ENCODE results near the gene AGPAT3.

The AGPAT3 gene

DNA sequence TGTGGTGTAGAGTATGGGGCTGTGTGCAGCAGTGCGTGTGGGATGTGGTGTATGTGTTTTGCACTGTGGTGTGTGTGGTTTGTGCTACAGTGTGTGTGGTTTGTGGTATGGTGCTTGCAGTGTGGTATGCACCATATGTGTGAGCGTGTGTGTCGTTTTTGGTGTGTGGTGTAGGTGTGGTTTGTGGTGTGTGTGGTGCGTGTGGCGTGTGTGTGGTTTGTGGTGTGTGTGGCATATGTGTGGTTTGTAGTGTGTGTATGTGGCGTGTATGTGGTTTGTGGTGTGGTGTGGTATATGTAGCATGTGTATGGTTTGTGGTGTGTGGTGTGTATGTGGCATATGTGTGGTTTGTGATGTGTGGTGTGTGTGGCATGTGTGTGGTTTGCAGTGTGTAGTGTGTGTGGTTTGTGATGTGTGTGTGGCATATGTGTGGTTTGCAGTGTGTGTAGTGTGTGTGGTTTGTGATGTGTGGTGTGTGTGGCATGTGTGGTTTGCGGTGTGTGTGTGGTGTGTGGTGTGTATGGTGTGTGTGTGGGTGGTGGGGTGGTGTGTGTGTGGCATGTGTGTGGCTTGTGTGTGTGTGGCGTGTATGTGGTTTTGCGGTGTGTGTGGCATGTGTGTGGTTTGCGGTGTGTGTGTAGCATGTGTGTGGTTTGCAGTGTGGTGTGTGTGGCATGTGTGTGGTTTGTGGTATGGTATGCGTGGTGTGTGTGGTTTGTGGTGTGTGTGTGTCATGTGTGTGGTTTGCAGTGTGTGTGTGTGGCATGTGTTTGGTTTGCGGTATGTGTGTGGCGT lies 93.5 kb downstream of the AGPAT3 start:
- peak; percentile 24 to 38 for DNase-seq

GRCh38 chr21:43959231-43960116 lies 94.5 kb downstream of the AGPAT3 start:
- DNase-seq: no peak

GRCh38 chr21:43961382-43961909 lies 96.4 kb downstream of the AGPAT3 start:
- peak in 1 of 2 experiments; percentile 26 for DNase-seq

- DNase-seq: no peak
Observed at GRCh38 chr21:43965911-43966585, 101.0 kb downstream of the AGPAT3 start.

DNA sequence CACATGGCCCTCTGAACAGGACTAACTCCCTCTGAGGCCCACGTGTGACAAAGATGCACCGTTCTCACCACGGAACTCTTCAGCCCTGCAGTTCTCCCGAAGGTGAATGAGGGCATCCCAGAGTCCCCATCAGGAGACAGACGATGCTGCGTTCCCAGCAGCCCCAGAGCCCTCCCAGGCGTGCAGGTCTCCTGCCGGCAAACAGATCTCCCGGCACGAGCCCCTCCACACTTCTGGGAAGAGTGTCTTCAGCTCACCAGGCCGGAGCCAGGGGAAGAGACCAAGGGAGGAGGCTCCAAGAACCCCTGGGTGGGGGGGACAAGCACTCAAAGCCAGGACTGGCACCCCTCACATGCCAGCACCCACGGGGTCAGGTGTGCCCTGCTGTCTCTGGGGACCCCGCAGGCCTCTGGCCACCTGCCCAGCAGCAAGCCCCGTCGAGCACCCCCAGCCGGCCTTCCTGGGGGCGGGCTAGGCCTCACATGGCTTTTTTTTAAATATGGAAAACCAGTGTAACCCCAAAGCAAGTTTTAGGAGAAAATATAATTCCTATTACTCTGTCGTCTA lies 102.0 kb downstream of the AGPAT3 start:
- no peak for DNase-seq

DNA sequence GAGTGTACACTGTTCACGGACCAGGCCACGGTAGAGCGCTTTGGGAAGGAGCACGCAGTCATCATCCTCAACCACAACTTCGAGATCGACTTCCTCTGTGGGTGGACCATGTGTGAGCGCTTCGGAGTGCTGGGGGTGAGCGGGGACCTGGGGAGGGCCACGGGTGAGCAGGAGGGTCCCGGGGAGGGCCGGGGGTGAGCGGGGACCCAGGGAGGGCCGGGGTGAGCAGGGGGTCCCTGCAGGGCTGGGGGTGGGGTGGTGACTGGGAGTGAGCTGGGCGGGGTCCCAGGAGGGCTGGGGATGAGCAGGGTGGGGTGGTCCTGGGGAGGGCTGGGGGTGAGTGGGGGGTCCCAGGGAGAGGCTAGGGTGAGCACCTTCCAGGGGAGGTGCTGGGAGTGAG lies 103.0 kb downstream of the AGPAT3 start:
- no peak for DNase-seq

DNA sequence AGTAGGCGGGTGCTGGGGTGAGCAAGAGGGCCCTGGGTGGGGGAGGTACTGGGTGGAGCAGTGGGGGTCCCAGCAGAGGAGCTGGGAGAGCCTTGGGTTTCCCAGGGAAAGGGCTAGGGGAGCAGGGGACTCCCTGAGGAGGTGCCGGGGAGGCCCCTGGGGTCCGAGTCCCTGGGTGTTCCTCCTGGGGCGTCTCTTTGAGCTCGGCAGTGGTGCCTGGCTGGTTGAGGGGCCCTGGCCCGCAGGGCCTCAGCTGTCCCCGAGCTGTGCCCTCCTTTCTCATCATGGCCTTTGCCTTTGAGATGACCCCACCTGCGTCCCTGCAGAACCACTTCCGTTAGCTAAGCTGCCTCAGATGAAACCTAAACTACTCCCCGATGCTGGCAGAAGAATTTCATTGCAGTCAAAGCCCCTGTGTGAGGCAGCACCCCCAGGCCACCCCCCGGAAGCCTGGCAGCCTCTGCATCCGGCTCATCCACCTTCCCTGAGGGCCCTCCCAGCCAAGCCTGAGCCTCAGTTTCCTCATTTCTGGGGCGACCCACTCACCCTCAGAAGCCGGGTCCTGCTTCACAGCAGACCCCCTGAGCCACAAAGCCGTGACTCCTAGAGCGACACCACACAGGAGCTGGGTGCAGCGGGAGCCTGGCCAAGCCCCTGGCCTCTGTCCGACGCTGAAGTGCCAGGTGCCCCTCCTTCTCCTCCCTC lies 103.5 kb downstream of the AGPAT3 start:
- DNase-seq: no peak

DNA sequence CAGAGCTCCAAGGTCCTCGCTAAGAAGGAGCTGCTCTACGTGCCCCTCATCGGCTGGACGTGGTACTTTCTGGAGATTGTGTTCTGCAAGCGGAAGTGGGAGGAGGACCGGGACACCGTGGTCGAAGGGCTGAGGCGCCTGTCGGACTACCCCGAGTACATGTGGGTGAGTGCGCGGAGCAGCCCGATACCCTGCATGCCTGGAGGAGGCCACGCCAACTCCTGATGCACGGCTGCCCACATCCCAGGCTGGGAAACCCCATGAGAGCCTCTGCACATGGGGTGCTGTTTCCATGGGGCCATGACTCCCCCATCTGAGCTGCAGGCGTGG lies 104.1 kb downstream of the AGPAT3 start:
- no peak for DNase-seq

DNA sequence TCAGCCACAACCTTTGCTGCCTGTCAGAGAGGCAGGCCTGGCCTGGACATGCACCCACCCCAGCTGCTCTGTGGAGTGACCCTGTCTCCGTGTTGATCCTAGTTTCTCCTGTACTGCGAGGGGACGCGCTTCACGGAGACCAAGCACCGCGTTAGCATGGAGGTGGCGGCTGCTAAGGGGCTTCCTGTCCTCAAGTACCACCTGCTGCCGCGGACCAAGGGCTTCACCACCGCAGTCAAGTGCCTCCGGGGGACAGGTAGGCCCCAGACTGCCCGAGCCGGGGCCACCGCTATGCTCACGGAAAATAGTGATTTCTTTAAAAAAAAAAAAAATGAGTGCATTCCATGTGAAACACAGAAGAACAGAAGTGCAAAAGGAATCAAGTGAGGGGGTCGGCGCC lies 105.5 kb downstream of the AGPAT3 start:
- no peak for DNase-seq

GRCh38 chr21:43971201-43971991 lies 106.4 kb downstream of the AGPAT3 start:
- DNase-seq: no peak

- DNase-seq: no peak
Observed at GRCh38 chr21:43971992-43972255, 106.9 kb downstream of the AGPAT3 start.

DNA sequence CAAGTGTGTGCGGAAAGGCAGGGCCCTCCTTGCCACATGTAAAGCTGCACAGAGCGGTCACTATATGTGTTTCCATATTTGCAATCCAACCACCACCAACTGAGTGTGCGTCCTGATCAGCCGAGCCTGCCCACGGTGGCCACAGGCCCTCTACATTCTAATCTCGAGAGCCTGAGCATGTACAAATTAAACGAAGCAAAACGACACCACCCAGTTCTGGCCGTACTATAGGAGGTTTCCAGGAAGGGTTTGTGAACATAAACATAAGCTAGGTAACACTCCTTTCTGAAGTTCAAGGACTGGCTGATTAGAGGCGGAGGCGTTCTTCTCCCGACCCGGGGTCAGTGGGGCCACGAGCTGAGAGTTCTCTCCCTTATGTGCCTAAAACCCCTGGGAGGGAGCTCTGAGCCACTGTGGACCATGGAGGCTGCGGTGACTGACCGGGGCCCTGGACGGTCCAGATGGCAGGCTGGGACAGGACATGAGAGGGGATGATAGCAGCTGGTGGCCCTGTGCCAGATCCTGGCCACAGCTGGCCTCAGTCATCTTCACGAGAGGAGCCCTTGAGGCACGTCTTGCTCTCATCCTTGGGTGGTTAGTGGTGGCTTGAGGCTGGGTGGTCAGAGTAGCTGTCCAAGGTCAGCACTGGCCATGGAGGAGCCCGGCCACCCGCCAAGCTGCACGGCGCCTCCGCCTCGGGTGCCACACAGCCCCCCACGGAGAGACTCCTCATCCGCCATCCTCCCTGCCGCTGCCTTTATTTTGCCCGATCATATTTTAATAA lies 108.0 kb downstream of the AGPAT3 start:
- no peak for DNase-seq

DNA sequence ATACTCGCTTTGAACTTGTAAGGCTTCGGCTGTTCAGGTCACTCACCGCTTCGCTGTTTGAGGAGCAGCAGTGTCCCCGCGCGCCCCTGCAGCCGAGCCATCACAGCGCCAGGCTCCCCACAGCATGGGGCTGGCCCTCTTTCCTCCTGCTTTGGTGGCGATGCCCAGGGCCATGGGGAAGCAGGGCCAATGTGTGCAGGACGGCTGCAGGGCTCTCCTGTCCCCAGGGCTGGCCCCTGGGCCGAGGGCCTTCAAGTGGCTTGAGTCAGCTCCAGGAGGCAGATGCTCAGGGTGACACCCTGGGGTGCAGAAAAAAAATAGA lies 108.6 kb downstream of the AGPAT3 start:
- no peak for DNase-seq

DNA sequence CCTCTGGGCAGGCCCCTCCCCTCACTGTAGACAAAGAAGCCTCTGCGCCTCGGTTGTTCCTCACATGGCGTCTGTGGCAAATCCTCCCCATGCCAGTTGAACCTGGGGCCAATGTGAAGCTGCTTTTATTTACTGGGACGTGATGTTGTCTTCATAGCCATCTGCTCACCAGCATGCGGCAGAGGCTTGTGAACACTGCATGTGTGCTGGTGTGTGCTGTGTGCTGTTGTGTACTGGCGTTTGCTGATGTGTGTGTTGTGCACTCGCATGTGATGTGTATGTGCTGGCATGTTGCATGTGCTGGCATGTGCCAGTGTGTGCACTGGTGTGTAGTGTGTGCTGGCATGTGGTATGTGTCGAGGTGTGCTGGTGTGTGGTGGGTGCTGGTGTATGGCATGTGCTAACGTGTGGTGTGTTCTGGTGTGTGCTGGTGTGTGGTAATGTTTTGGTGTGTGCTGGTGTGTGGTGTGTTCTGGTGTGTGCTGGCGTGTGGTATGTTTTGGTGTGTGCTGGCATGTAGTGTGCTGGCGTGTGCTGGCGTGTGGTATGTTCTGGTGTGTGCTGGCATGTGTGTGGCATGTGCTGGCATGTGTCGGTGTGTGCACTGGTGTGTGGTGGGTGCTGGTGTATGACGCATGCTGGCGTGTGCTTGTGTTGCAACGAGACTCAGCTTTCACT lies 109.9 kb downstream of the AGPAT3 start:
- DNase-seq: no peak

DNA sequence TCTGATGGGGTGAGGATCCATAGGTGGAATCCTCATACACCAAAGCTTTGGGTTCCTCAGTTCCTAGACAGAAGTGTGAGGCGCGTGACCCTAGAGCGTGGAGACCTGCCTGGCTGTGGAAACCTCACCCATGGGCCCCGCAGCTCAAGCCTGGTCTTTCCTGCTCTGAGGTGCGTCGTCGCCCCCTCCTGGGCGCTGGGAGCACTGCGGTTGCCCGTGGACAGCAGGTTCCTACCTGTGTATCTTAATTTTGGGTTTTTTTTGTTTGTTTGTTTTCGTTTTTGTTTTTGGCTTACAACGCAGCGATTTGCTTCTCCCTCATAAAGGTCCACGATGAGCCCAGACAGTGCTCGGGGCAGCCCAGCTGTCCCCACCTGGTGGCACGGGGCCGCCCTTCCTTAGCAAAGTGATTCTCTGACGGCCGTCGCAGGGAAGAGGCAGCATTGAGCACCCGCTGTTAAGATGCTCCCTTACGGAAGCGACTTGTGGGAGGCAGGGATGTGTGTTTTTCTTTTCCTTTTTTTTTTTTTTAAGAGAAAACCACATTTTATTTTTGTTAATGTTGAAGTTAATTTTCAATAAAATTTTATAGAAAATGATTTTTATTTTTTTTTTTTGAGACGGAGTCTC lies 110.6 kb downstream of the AGPAT3 start:
- peak; percentile 86 to 88 for DNase-seq

GRCh38 chr21:43976661-43977060 lies 111.6 kb downstream of the AGPAT3 start:
- no peak for DNase-seq

DNA sequence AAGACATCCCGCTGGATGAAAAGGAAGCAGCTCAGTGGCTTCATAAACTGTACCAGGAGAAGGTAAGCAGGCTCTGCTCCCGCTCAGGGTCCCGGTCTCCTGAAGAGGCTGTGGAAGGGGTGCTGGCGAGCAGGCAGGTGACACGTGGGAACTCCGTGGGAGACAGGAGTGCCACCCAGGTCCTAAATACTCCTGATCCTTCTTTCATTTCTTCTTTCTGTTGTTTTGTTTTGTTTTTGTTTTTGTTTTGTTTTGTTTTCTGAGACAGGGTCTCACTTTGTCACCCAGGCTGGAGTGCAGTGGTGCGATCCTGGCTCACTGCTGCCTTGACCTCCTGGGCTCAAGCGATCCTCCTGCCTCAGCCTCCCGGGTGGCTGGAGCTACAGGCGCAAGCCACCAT lies 113.0 kb downstream of the AGPAT3 start:
- DNase-seq: no peak

DNA sequence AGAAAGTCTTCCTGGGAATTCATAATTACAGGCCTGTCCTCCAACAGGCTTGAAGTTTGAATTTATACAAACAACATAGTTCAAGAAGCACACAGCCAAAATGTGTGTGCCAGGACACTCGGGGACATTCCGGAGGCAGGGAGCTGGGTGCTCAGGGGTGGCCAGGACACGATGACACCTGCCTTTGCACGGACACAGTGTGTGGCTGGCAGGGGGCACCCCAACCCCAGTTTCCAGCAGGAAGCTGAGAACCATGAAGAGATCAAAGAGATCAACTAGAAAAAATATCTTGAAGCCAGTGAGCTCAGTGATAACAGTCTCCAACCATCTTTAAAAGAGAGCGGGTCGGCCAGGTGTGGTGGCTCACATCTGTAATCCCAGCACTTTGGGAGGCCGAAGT lies 114.6 kb downstream of the AGPAT3 start:
- DNase-seq: no peak

GRCh38 chr21:43981151-43981870 lies 116.3 kb downstream of the AGPAT3 start:
- DNase-seq: no peak

- DNase-seq: no peak
Observed at GRCh38 chr21:43981871-43982210, 116.8 kb downstream of the AGPAT3 start.
